ENCODE data around the gene RAB11FIP4.

The RAB11FIP4 gene

GRCh38 chr17:31540602-31541307, 149.3 kb downstream of the RAB11FIP4 start:
- H3K4me3 ChIP-seq (ENCODE audit: control insufficient read depth, low read depth, low read length), result no peak overlapping the region
- no peak for TF ChIP-seq CTCF (IDR thresholded peaks at IDR 0.05; ENCODE audit: control insufficient read depth, insufficient read depth, low read depth, low read length, missing control alignments)
- no peak for DNase-seq (ENCODE audit: low read depth)

GRCh38 chr17:31541559-31541958, 150.1 kb downstream of the RAB11FIP4 start:
- DNase-seq (ENCODE audit: low read depth), result no peak
- peak; percentile 2 for TF ChIP-seq CTCF (IDR thresholded peaks at IDR 0.05; ENCODE audit: control insufficient read depth, insufficient read depth, low read depth, low read length, missing control alignments)
- H3K4me3 ChIP-seq (ENCODE audit: control insufficient read depth, low read depth, low read length), result no peak overlapping the region

- H3K4me3 ChIP-seq (ENCODE audit: control insufficient read depth, low read depth, low read length), result no peak overlapping the region
- TF ChIP-seq CTCF (IDR thresholded peaks at IDR 0.05; ENCODE audit: control insufficient read depth, insufficient read depth, low read depth, low read length, missing control alignments), result no peak
- DNase-seq (ENCODE audit: low read depth), result no peak
These were observed 152.7 kb downstream of the RAB11FIP4 start for GRCh38 chr17:31544186-31544585.

- no peak for TF ChIP-seq CTCF (IDR thresholded peaks at IDR 0.05; ENCODE audit: control insufficient read depth, insufficient read depth, low read depth, low read length, missing control alignments)
- H3K4me3 ChIP-seq (ENCODE audit: control insufficient read depth, low read depth, low read length), result no peak overlapping the region
- no peak for DNase-seq (ENCODE audit: low read depth)
These were observed 155.2 kb downstream of the RAB11FIP4 start for GRCh38 chr17:31546650-31547049.

- DNase-seq (ENCODE audit: low read depth), result no peak
- H3K4me3 ChIP-seq (ENCODE audit: control insufficient read depth, low read depth, low read length), result peak overlapping the region; percentile 52
- TF ChIP-seq CTCF (IDR thresholded peaks at IDR 0.05; ENCODE audit: control insufficient read depth, insufficient read depth, low read depth, low read length, missing control alignments), result no peak
These were observed 157.2 kb downstream of the RAB11FIP4 start for GRCh38 chr17:31548709-31549108.

- no peak for TF ChIP-seq CTCF (IDR thresholded peaks at IDR 0.05; ENCODE audit: control insufficient read depth, insufficient read depth, low read depth, low read length, missing control alignments)
- H3K4me3 ChIP-seq (ENCODE audit: control insufficient read depth, low read depth, low read length), result peak overlapping the region; percentile 52
- DNase-seq (ENCODE audit: low read depth), result no peak
These were observed 157.6 kb downstream of the RAB11FIP4 start for GRCh38 chr17:31549121-31549524.

Data from AG09309 (cell line).